HepG2 (cell line): ENCODE measurements around the gene POU2F2. TPM values are rescaled to one million over a fixed set of nuclear protein-coding genes. Genes with fewer than 3 reads are reported as not detected.

Experiments
- ATAC-seq: fragments of 200-7000 bp; cut with Tn5 transposase; 3 replicates; pipeline ENCODE4 v1.9.1; 2020; ENCODE audit warnings: mild to moderate bottlenecking, moderate library complexity
- BruUV-seq: library from RNA; stranded (reverse); fragments of 400-500 nt; replicated peaks from 2 replicates; lab custom pipeline; 2021; lab: Mats Ljungman, UMichigan
- CTCF ChIA-PET: fragments of 300-600 bp; formaldehyde crosslinking; extraction: SDS; loops from one replicate; lab custom pipeline; 2021; ENCODE audit warnings: low total read pairs, inconsistent platforms, low intra/inter-chr PET ratio; lab: Yijun Ruan, JAX
- POLR2A ChIA-PET: fragments of 350-600 bp; sonication (Branson Sonifier 250); formaldehyde crosslinking; loops from one replicate; lab custom pipeline; 2020; ENCODE audit warnings: antibody characterized with exemption, inconsistent platforms; lab: Yijun Ruan, JAX
- DNase-seq: peaks from one replicate; pipeline ENCODE4 v3.0.0-alpha.2; 2015; ENCODE audit warnings: low spot score
- FAIRE-seq: peaks from 3 replicates; lab custom pipeline; 2011; peaks lifted over from hg19 to GRCh38; lab: Jason Lieb, UNC
- H2AFZ ChIP-seq: one replicate; pipeline ENCODE4 v1.6.1; 2011; ENCODE audit warnings: low read length, inconsistent platforms
- H3K27ac ChIP-seq: fragments of 300-600 bp; 3 replicates; pipeline ENCODE4 v1.8.0; 2011; ENCODE audit warnings: mixed run types, mild to moderate bottlenecking, mixed read lengths, low read length, inconsistent platforms; ENCODE audit not compliant: insufficient read depth; ENCODE audit errors: extremely low read length
- H3K27me3 ChIP-seq, 2 experiments: fragments of 200-600 bp in 1 of 2; 2 replicates in 1 of 2; 3 replicates in 1 of 2; pipeline versions ENCODE4 v1.6.0 to v1.8.0; 2011; ENCODE audit warnings: low read length in 2 of 2, mild to moderate bottlenecking in 2 of 2, moderate library complexity in 2 of 2, inconsistent platforms in 1 of 2; ENCODE audit not compliant: insufficient read depth in 2 of 2, control insufficient read depth in 1 of 2
- H3K36me3 ChIP-seq, 2 experiments: fragments of 200-600 bp in 1 of 2; replicated peaks in 1 of 2; 2 replicates in 1 of 2; 3 replicates in 1 of 2; pipeline versions ENCODE4 v1.5.1 to v1.8.0; 2011; ENCODE audit warnings: low read length in 2 of 2, inconsistent platforms in 1 of 2; ENCODE audit not compliant: insufficient read depth in 2 of 2, control insufficient read depth in 1 of 2
- H3K4me1 ChIP-seq: 2 replicates; pipeline ENCODE4 v1.5.1; 2012; ENCODE audit warnings: low read length, inconsistent platforms; ENCODE audit not compliant: insufficient read depth
- H3K4me2 ChIP-seq: 2 replicates; pipeline ENCODE4 v1.6.0; 2011; ENCODE audit warnings: low read depth, low read length, inconsistent platforms
- H3K4me3 ChIP-seq, 3 experiments: fragments of 200-600 bp in 1 of 3; sonication (generic), shearing (Covaris generic) in 1 of 3; replicated peaks in 1 of 3; 2 replicates each; pipeline ENCODE4 v1.5.1; 2011 to 2016; ENCODE audit warnings: low read length in 3 of 3, inconsistent platforms in 2 of 3, low read depth in 2 of 3, mild to moderate bottlenecking in 2 of 3, control low read depth in 1 of 3, mixed read lengths in 1 of 3; ENCODE audit not compliant: insufficient read depth in 1 of 3
- H3K79me2 ChIP-seq: one replicate; pipeline ENCODE4 v1.6.1; 2011; ENCODE audit warnings: low read length, inconsistent platforms; ENCODE audit not compliant: insufficient read depth
- H3K9ac ChIP-seq: 2 replicates; pipeline ENCODE4 v1.6.0; 2011; ENCODE audit warnings: mild to moderate bottlenecking, low read depth, low read length, inconsistent platforms; ENCODE audit not compliant: insufficient read depth
- H3K9me3 ChIP-seq: 2 replicates; pipeline ENCODE4 v1.5.1; 2012; ENCODE audit warnings: mild to moderate bottlenecking, low read length
- H4K20me1 ChIP-seq: 2 replicates; pipeline ENCODE4 v1.6.0; 2011; ENCODE audit warnings: inconsistent platforms, mild to moderate bottlenecking, low read length, moderate library complexity; ENCODE audit not compliant: insufficient read depth
- BRD4 ChIP-seq: sonication (generic); formaldehyde crosslinking; IDR thresholded peaks from 2 replicates; pipeline ENCODE4 v1.4.0; 2020; ENCODE audit warnings: missing genetic modification reagents
- ETV5 ChIP-seq: IDR thresholded peaks from 2 replicates; pipeline ENCODE4 v1.6.1; 2018; ENCODE audit warnings: missing biosample characterization, missing genetic modification reagents, inconsistent platforms, borderline replicate concordance
- ZNF337 ChIP-seq: sonication (generic); formaldehyde crosslinking; IDR thresholded peaks from 2 replicates; pipeline ENCODE4 v1.5.1; 2020; ENCODE audit warnings: missing genetic modification reagents, low read depth, mild to moderate bottlenecking, borderline replicate concordance
- ZSCAN29 ChIP-seq: sonication (generic); formaldehyde crosslinking; conservative IDR thresholded peaks from 2 replicates; pipeline ENCODE4 v1.4.0; 2020; ENCODE audit warnings: mild to moderate bottlenecking, missing genetic modification reagents
- WGBS: methylation state at CpG from one replicate; pipeline ENCODE4 v1.1.6; 2017; ENCODE audit warnings: low lambda C conversion rate; 5-methylcytosine and 5-hydroxymethylcytosine counted together
- in situ Hi-C: cut with HindIII; loops from 2 replicates; pipeline ENCODE4 v1.10.0; 2017; ENCODE audit warnings: low pct_unique_long_range_greater_than_20kb; ENCODE audit not compliant: extremely low pct_ligation_motif_present
- intact Hi-C: fragments of 100-400 bp; cut with micrococcal nuclease; formaldehyde crosslinking; loops from one replicate; pipeline ENCODE4 v1.10.0; 2022; ENCODE audit not compliant: unreplicated experiment
- polyA plus RNA-seq, 8 experiments: library from polyadenylated mRNA; depleted of rRNA in 3 of 8; stranded (reverse) in 7 of 8; unstranded in 1 of 8; fragments of >200 nt; fragmentation: Illumina TruSeq in 4 of 8; extraction: Trizol in 4 of 8; gene quantifications; 2 replicates each; pipeline versions ENCODE4 v1.2.1 to v1.2.3, GENCODE V29; 2011 to 2016; ENCODE audit warnings: low read depth in 4 of 8, missing spikeins in 1 of 8, mixed read lengths in 1 of 8; ENCODE audit not compliant: insufficient read depth in 1 of 8
- total RNA-seq, 5 experiments: library from RNA; depleted of rRNA; stranded (reverse); fragments of >200 nt; fragmentation: Illumina TruSeq; extraction: Trizol; gene quantifications; 2 replicates each; pipeline ENCODE4 v1.2.3, GENCODE V29; 2016; ENCODE audit warnings: low read depth in 1 of 5
- TF ChIP-seq, protein P1 (sequence below): sonication (generic); formaldehyde crosslinking; IDR thresholded peaks from 2 replicates; pipeline ENCODE4 v1.5.1; 2020; ENCODE audit warnings: missing genetic modification reagents, mild to moderate bottlenecking, borderline replicate concordance
- TF ChIP-seq, protein P2 (sequence below): IDR thresholded peaks from 2 replicates; pipeline ENCODE4 v1.6.1; 2016; ENCODE audit warnings: low read depth
- TF ChIP-seq, protein P3 (sequence below): sonication (generic); formaldehyde crosslinking; IDR thresholded peaks from 2 replicates; pipeline ENCODE4 v1.8.0; 2022; ENCODE audit warnings: mild to moderate bottlenecking, missing genetic modification reagents, borderline replicate concordance
- TF ChIP-seq, protein P4 (sequence below): sonication (generic); formaldehyde crosslinking; IDR thresholded peaks from 2 replicates; pipeline ENCODE4 v1.5.0; 2020; ENCODE audit warnings: missing genetic modification reagents

POU2F2 gene
- total and polyA plus RNA-seq, 2 of the 13 experiments (the other 11 are each of a cell fraction or from before 2014, with no cell fraction given): 0.09 to 0.17 TPM

DNA sequence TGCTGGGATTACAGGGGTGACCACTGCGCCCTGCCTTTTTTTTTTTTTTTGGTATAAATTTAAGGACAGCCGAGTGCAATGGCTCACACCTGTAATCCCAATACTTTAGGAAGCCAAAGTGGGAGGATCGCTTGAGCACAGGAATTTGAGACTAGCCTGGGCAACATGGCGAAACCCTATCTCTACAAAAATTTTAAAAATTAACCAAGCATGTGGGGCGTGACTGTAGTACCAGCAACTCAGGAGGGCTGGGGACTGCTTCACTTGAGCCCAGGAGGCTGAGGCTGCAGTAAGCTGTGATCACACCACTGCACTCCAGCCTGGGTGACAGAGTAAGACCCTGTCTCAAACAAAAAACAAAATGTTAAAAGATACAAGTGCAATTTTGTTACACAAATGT is 34.8 kb downstream of the POU2F2 start (continued):
- TF ChIP-seq, protein P1, sequence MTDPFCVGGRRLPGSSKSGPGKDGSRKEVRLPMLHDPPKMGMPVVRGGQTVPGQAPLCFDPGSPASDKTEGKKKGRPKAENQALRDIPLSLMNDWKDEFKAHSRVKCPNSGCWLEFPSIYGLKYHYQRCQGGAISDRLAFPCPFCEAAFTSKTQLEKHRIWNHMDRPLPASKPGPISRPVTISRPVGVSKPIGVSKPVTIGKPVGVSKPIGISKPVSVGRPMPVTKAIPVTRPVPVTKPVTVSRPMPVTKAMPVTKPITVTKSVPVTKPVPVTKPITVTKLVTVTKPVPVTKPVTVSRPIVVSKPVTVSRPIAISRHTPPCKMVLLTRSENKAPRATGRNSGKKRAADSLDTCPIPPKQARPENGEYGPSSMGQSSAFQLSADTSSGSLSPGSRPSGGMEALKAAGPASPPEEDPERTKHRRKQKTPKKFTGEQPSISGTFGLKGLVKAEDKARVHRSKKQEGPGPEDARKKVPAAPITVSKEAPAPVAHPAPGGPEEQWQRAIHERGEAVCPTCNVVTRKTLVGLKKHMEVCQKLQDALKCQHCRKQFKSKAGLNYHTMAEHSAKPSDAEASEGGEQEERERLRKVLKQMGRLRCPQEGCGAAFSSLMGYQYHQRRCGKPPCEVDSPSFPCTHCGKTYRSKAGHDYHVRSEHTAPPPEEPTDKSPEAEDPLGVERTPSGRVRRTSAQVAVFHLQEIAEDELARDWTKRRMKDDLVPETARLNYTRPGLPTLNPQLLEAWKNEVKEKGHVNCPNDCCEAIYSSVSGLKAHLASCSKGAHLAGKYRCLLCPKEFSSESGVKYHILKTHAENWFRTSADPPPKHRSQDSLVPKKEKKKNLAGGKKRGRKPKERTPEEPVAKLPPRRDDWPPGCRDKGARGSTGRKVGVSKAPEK (CRISPR knock-in tag): no peak
- no peak for TF ChIP-seq ETV5

DNA sequence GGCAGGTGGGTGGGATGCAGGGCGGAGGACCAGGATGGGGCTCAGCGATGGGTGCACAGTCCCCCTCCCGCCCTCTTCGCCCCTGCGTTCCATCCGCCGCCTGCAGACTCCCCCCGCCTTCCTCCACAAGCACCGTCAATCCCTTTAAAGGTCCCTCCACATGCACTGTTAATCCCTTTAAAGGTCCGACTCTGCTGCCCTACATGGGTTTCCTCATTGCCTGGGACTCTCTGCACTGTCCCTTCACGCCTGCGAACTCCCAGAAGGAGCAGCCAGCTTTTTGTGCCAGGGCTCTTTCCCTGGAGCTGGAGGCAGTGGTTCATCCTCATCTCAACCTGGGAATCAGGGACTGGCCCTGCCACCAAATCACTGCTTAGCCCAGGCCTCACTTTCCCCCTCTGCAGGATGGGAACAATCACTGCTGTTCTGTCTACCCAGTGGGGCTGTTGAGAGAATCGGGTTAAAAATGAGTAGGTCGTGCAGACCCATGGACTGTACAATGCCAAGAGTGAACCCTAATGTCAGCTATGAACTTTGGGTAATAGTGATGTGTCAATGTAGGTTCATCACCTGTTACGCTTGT is 35.9 kb downstream of the POU2F2 start:
- no peak for FAIRE-seq

More for the DNA sequence above, 35.9 kb downstream of the POU2F2 start:
- no peaks in the 10 kb centered on the region for H3K9me3 ChIP-seq
- ChIA-PET POLR2A (no interaction called here), CTCF (no interaction called here)
- intact Hi-C loops (no loop called here), in situ Hi-C loops (no loop called here)
- H3K9ac ChIP-seq: no peak overlapping the region
- no TSS peak for BruUV-seq
- H3K36me3 ChIP-seq: no peaks in the 10 kb centered on the region
- H3K4me1 ChIP-seq: no peaks in the 10 kb centered on the region
- H2AFZ ChIP-seq: no peak overlapping the region
- H3K79me2 ChIP-seq: no peaks in the 10 kb centered on the region
- no peak overlapping the region for H3K4me2 ChIP-seq
- peaks cover 0 to 11% of the 10 kb centered on the region in 2 experiments; a peak in 2 of 5 replicates for H3K27me3 ChIP-seq
- DNase-seq (no peak), ATAC-seq (no peak)
- no peak overlapping the region for H3K27ac ChIP-seq
- 70% methylated on average over 14 of the region's 15 CpGs for WGBS
- H3K4me3 ChIP-seq: no peak overlapping the region
- TF ChIP-seq, protein P2, sequence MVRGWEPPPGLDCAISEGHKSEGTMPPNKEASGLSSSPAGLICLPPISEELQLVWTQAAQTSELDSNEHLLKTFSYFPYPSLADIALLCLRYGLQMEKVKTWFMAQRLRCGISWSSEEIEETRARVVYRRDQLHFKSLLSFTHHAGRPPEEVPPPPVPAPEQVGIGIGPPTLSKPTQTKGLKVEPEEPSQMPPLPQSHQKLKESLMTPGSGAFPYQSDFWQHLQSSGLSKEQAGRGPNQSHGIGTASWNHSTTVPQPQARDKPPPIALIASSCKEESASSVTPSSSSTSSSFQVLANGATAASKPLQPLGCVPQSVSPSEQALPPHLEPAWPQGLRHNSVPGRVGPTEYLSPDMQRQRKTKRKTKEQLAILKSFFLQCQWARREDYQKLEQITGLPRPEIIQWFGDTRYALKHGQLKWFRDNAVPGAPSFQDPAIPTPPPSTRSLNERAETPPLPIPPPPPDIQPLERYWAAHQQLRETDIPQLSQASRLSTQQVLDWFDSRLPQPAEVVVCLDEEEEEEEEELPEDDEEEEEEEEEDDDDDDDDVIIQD: no peak
- TF ChIP-seq BRD4 (CRISPR knock-in tag) (no peak), ZSCAN29 (CRISPR knock-in tag) (no peak), ZNF337 (CRISPR knock-in tag) (no peak)
- TF ChIP-seq, protein P3, sequence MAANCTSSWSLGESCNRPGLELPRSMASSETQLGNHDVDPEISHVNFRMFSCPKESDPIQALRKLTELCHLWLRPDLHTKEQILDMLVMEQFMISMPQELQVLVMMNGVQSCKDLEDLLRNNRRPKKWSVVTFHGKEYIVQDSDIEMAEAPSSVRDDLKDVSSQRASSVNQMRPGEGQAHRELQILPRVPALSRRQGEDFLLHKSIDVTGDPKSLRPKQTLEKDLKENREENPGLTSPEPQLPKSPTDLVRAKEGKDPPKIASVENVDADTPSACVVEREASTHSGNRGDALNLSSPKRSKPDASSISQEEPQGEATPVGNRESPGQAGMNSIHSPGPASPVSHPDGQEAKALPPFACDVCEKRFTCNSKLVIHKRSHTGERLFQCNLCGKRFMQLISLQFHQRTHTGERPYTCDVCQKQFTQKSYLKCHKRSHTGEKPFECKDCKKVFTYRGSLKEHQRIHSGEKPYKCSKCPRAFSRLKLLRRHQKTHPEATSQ (CRISPR knock-in tag): no peak
- TF ChIP-seq, protein P4, sequence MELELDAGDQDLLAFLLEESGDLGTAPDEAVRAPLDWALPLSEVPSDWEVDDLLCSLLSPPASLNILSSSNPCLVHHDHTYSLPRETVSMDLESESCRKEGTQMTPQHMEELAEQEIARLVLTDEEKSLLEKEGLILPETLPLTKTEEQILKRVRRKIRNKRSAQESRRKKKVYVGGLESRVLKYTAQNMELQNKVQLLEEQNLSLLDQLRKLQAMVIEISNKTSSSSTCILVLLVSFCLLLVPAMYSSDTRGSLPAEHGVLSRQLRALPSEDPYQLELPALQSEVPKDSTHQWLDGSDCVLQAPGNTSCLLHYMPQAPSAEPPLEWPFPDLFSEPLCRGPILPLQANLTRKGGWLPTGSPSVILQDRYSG: no peak
- H4K20me1 ChIP-seq: 0 out of 2 replicates have a peak, but pooled peaks cover 2% of the 10 kb centered on the region
